MM.1S (cell line): ENCODE data around the gene TENT4B.

Experiments used
- DNase-seq: peaks from one replicate; pipeline ENCODE4 v3.0.0-alpha.2; 2015
- H2AFZ ChIP-seq: fragments of 300-600 bp; sonication (generic); 2 replicates; pipeline ENCODE4 v1.6.0; 2016; ENCODE audit warnings: antibody characterized with exemption, low read length
- H3F3A ChIP-seq: fragments of 300-600 bp; sonication (generic); 2 replicates; pipeline ENCODE4 v1.6.1; 2016; ENCODE audit warnings: mild to moderate bottlenecking, antibody characterized with exemption, low read length, moderate library complexity, mixed read lengths; ENCODE audit not compliant: insufficient read depth
- H3K27ac ChIP-seq: fragments of 300-600 bp; sonication (generic); 2 replicates; pipeline ENCODE4 v1.5.1; 2016; ENCODE audit warnings: mild to moderate bottlenecking, low read length
- H3K27me3 ChIP-seq: fragments of 300-600 bp; sonication (generic); replicated peaks from 2 replicates; pipeline ENCODE4 v1.6.0; 2016; ENCODE audit warnings: low read length; ENCODE audit not compliant: insufficient read depth
- H3K36me3 ChIP-seq: fragments of 300-600 bp; sonication (generic); replicated peaks from 2 replicates; pipeline ENCODE4 v1.6.1; 2016; ENCODE audit warnings: mild to moderate bottlenecking, low read length, mixed read lengths; ENCODE audit not compliant: insufficient read depth
- H3K4me1 ChIP-seq: fragments of 300-600 bp; sonication (generic); 2 replicates; pipeline ENCODE4 v1.6.1; 2016; ENCODE audit warnings: low read length, mixed read lengths
- H3K4me2 ChIP-seq: fragments of 300-600 bp; sonication (generic); 2 replicates; pipeline ENCODE4 v1.6.0; 2016; ENCODE audit warnings: low read depth, low read length
- H3K4me3 ChIP-seq: fragments of 300-600 bp; sonication (generic); 2 replicates; pipeline ENCODE4 v1.5.1; 2016; ENCODE audit warnings: low read length, mixed read lengths
- H3K79me2 ChIP-seq: fragments of 300-600 bp; sonication (generic); 2 replicates; pipeline ENCODE4 v1.6.1; 2016; ENCODE audit warnings: mixed run types, low read length, mixed read lengths
- H3K9ac ChIP-seq: fragments of 300-600 bp; sonication (generic); 2 replicates; pipeline ENCODE4 v1.6.1; 2016; ENCODE audit warnings: low read length, mixed read lengths
- H3K9me2 ChIP-seq: fragments of 300-600 bp; sonication (generic); replicated peaks from 2 replicates; pipeline ENCODE4 v1.6.1; 2016; ENCODE audit warnings: mild to moderate bottlenecking, low read length, mixed read lengths; ENCODE audit not compliant: insufficient read depth
- H3K9me3 ChIP-seq: fragments of 300-600 bp; sonication (generic); replicated peaks from 2 replicates; pipeline ENCODE4 v1.6.1; 2016; ENCODE audit warnings: mild to moderate bottlenecking, low read length, mixed read lengths; ENCODE audit not compliant: insufficient read depth
- H4K20me1 ChIP-seq: fragments of 300-600 bp; sonication (generic); 2 replicates; pipeline ENCODE4 v1.6.1; 2016; ENCODE audit warnings: mild to moderate bottlenecking, low read length, moderate library complexity, mixed read lengths; ENCODE audit not compliant: insufficient read depth
- CTCF ChIP-seq: fragments of 300-600 bp; sonication (generic); IDR thresholded peaks from 2 replicates; pipeline ENCODE4 v1.5.1; 2016; ENCODE audit warnings: antibody characterized with exemption, low read length, mixed read lengths
- EZH2 ChIP-seq: fragments of 300-600 bp; sonication (generic); optimal IDR thresholded peaks from 2 replicates; pipeline ENCODE3; 2017; ENCODE audit warnings: low read depth, mild to moderate bottlenecking, antibody characterized with exemption, low read length, mixed read lengths
- EZH2phosphoT487 ChIP-seq: fragments of 300-600 bp; sonication (generic); IDR thresholded peaks from 2 replicates; pipeline ENCODE4 v1.6.1; 2018; ENCODE audit warnings: antibody characterized with exemption, low read length

Gene TENT4B

GRCh38 chr16:50182441-50182840 lies 29.3 kb downstream of the TENT4B start:
- no peak for DNase-seq
- Histone ChIP-seq H3K9me3 (no peaks in the 10 kb centered on the region), H3K4me1 (no peaks in the 10 kb centered on the region), H3K4me2 (no peak overlapping the region), H3K27me3 (no peaks in the 10 kb centered on the region), H2AFZ (no peak overlapping the region), H3F3A (0 out of 2 replicates have a peak, but pooled peaks cover 4% of the 10 kb centered on the region), H3K4me3 (no peak overlapping the region), H3K9ac (no peak overlapping the region), H3K27ac (no peak overlapping the region), H3K9me2 (no peaks in the 10 kb centered on the region), H3K36me3 (no peaks in the 10 kb centered on the region), H4K20me1 (no peaks in the 10 kb centered on the region), H3K79me2 (peaks cover 88% of the 10 kb centered on the region)
- TF ChIP-seq EZH2 (no peak), CTCF (no peak), EZH2phosphoT487 (no peak)

- Histone ChIP-seq H3K4me2 (no peak overlapping the region), H3K36me3 (no peaks in the 10 kb centered on the region), H3K9me2 (no peaks in the 10 kb centered on the region), H3K4me1 (no peaks in the 10 kb centered on the region), H3K79me2 (peaks cover 88% of the 10 kb centered on the region), H3K9me3 (no peaks in the 10 kb centered on the region), H3K27ac (no peak overlapping the region), H4K20me1 (no peaks in the 10 kb centered on the region), H3K27me3 (no peaks in the 10 kb centered on the region), H3K4me3 (no peak overlapping the region), H3K9ac (no peak overlapping the region), H3F3A (no peaks in the 10 kb centered on the region), H2AFZ (no peak overlapping the region)
- DNase-seq: no peak
- no peak for TF ChIP-seq CTCF
- TF ChIP-seq EZH2phosphoT487: no peak
- no peak for TF ChIP-seq EZH2
Measured at GRCh38 chr16:50183316-50183715, 30.2 kb downstream of the TENT4B start.

GRCh38 chr16:50185005-50185505 lies 31.9 kb downstream of the TENT4B start:
- Histone ChIP-seq H3K27me3 (no peaks in the 10 kb centered on the region), H3K4me3 (no peak overlapping the region), H3K36me3 (no peaks in the 10 kb centered on the region), H3K4me1 (no peaks in the 10 kb centered on the region), H3K4me2 (no peak overlapping the region), H3K27ac (no peak overlapping the region), H2AFZ (no peak overlapping the region), H3F3A (no peaks in the 10 kb centered on the region), H3K79me2 (peaks cover 85% of the 10 kb centered on the region), H3K9ac (no peak overlapping the region), H4K20me1 (no peaks in the 10 kb centered on the region; the same call in 1 of the 2 replicates), H3K9me3 (no peaks in the 10 kb centered on the region), H3K9me2 (no peaks in the 10 kb centered on the region)
- TF ChIP-seq EZH2: no peak
- no peak for TF ChIP-seq EZH2phosphoT487
- no peak for TF ChIP-seq CTCF
- no peak for DNase-seq
